A549 (cell line): ENCODE measurements around the gene MTCL1. TPM values are rescaled to one million over a fixed set of nuclear protein-coding genes. Genes with fewer than 3 reads are reported as not detected.
A peak's percentile ranks its signal among the peaks of the same experiment; 100 is the strongest.

Experiments
- ATAC-seq, 2 experiments: fragments of 200-7000 bp in 1 of 2; fragments of >200 bp in 1 of 2; cut with Nextera tagmentation in 1 of 2; cut with Tn5 transposase in 1 of 2; 3 replicates each; pipeline versions ENCODE4 v1.8.0 to v1.9.1; 2018 to 2020; ENCODE audit warnings: mild to moderate bottlenecking in 1 of 2, moderate library complexity in 1 of 2
- CTCF ChIA-PET: fragments of 300-600 bp; sonication (Branson Sonifier 250); formaldehyde crosslinking; extraction: SDS; loops from one replicate; lab custom pipeline; 2021; ENCODE audit warnings: antibody characterized with exemption, inconsistent platforms; lab: Yijun Ruan, JAX
- POLR2A ChIA-PET: fragments of 350-600 bp; formaldehyde crosslinking; extraction: SDS; loops from one replicate; lab custom pipeline; 2021; ENCODE audit warnings: antibody characterized with exemption, inconsistent platforms; lab: Yijun Ruan, JAX
- DNase-seq, 2 experiments: peaks; one replicate each; pipeline versions ENCODE4 v3.0.0 to v3.0.0-alpha.2; 2011 to 2016; ENCODE audit warnings: low read depth in 1 of 2, low spot score in 1 of 2
- FAIRE-seq: peaks from 2 replicates; lab custom pipeline; 2011; peaks lifted over from hg19 to GRCh38; lab: Jason Lieb, UNC
- H3K27ac ChIP-seq, 2 experiments: fragments of >200 bp; sonication (Bioruptor Twin); formaldehyde crosslinking; 3 replicates each; pipeline ENCODE4 v1.5.1; 2016 to 2017
- H3K4me1 ChIP-seq: fragments of >200 bp; sonication (Bioruptor Twin); formaldehyde crosslinking; 3 replicates; pipeline ENCODE4 v1.6.1; 2016
- H3K4me2 ChIP-seq: fragments of >200 bp; sonication (Bioruptor Twin); formaldehyde crosslinking; 3 replicates; pipeline ENCODE4 v1.6.1; 2016
- H3K4me3 ChIP-seq: fragments of >200 bp; sonication (Bioruptor Twin); formaldehyde crosslinking; 3 replicates; pipeline ENCODE4 v1.5.1; 2016
- H3K9me3 ChIP-seq: fragments of >200 bp; sonication (Bioruptor Twin); formaldehyde crosslinking; 3 replicates; pipeline ENCODE4 v1.6.1; 2016
- BHLHE40 ChIP-seq: IDR thresholded peaks from 2 replicates; pipeline ENCODE4 v1.6.1; 2012; ENCODE audit warnings: low read depth, low read length, inconsistent platforms
- CBX8 ChIP-seq: fragments of 200-600 bp; sonication (generic); IDR thresholded peaks from 2 replicates; pipeline ENCODE4 v1.6.1; 2016
- CHD2 ChIP-seq: fragments of 150-350 bp; IDR thresholded peaks from 2 replicates; pipeline ENCODE4 v1.6.1; 2014; ENCODE audit warnings: low read length; ENCODE audit not compliant: partially characterized antibody
- ESRRA ChIP-seq: fragments of 150-350 bp; IDR thresholded peaks from 2 replicates; pipeline ENCODE4 v1.6.1; 2014; ENCODE audit warnings: mild to moderate bottlenecking, low read length, borderline replicate concordance
- FOXS1 ChIP-seq: fragments of 250-450 bp; sonication (Bioruptor Pico); IDR thresholded peaks from 2 replicates; pipeline ENCODE4 v1.5.0; 2020; ENCODE audit warnings: mild to moderate bottlenecking, moderate library complexity
- GATA3 ChIP-seq: IDR thresholded peaks from 2 replicates; pipeline ENCODE4 v1.6.1; 2012; ENCODE audit warnings: borderline replicate concordance
- HOXA7 ChIP-seq: fragments of 250-450 bp; sonication (Bioruptor Pico); IDR thresholded peaks from 2 replicates; pipeline ENCODE4 v1.5.0; 2020; ENCODE audit warnings: mild to moderate bottlenecking, moderate library complexity
- JUN ChIP-seq, 2 experiments: fragments of >200 bp; sonication (Bioruptor Twin); formaldehyde crosslinking; IDR thresholded peaks; 2 replicates in 1 of 2; 3 replicates in 1 of 2; pipeline ENCODE4 v1.6.1; 2016 to 2017
- JUNB ChIP-seq: fragments of >200 bp; sonication (Bioruptor Twin); formaldehyde crosslinking; IDR thresholded peaks from 2 replicates; pipeline ENCODE4 v1.6.1; 2016
- MAFK ChIP-seq: fragments of 450-650 bp; IDR thresholded peaks from 2 replicates; pipeline ENCODE4 v1.6.1; 2014; ENCODE audit not compliant: partially characterized antibody
- MAZ ChIP-seq: fragments of 150-350 bp; IDR thresholded peaks from 2 replicates; pipeline ENCODE4 v1.6.1; 2014; ENCODE audit warnings: antibody characterized with exemption, low read depth, low read length, borderline replicate concordance
- MYC ChIP-seq: IDR thresholded peaks from 2 replicates; pipeline ENCODE4 v1.6.1; 2012; ENCODE audit warnings: mild to moderate bottlenecking, inconsistent platforms, low read length, improper control_type of control experiment, borderline replicate concordance
- NFE2L2 ChIP-seq: fragments of 150-350 bp; conservative IDR thresholded peaks from 2 replicates; pipeline ENCODE4 v1.6.1; 2014; ENCODE audit warnings: low read length
- NR3C1 ChIP-seq: fragments of >200 bp; sonication (Bioruptor Twin); formaldehyde crosslinking; IDR thresholded peaks from 3 replicates; pipeline ENCODE4 v1.6.1; 2017
- PHF8 ChIP-seq: fragments of 200-600 bp; sonication (generic); IDR thresholded peaks from 2 replicates; pipeline ENCODE4 v1.6.1; 2016; ENCODE audit warnings: low read depth, mild to moderate bottlenecking, antibody characterized with exemption, moderate library complexity, borderline replicate concordance
- POLR2A ChIP-seq: IDR thresholded peaks from 2 replicates; pipeline ENCODE4 v1.6.1; 2012; ENCODE audit warnings: mild to moderate bottlenecking, low read length
- POLR2AphosphoS2 ChIP-seq: conservative IDR thresholded peaks from 2 replicates; pipeline ENCODE4 v1.6.1; 2012; ENCODE audit warnings: low read length, improper control_type of control experiment, inconsistent platforms
- RARB ChIP-seq: fragments of 250-450 bp; sonication (Bioruptor Pico); IDR thresholded peaks from 2 replicates; pipeline ENCODE4 v1.8.0; 2021; ENCODE audit warnings: mild to moderate bottlenecking, moderate library complexity
- RCOR1 ChIP-seq: fragments of 150-350 bp; IDR thresholded peaks from 2 replicates; pipeline ENCODE4 v1.6.1; 2014; ENCODE audit warnings: antibody characterized with exemption, low read length, low read depth
- RNF2 ChIP-seq: fragments of 200-600 bp; sonication (generic); IDR thresholded peaks from 2 replicates; pipeline ENCODE4 v1.6.1; 2016; ENCODE audit warnings: low read depth, mild to moderate bottlenecking, antibody characterized with exemption, moderate library complexity, borderline replicate concordance
- SMC3 ChIP-seq: fragments of >200 bp; sonication (Bioruptor Twin); formaldehyde crosslinking; IDR thresholded peaks from 3 replicates; pipeline ENCODE4 v1.6.1; 2018; ENCODE audit warnings: inconsistent platforms
- SREBF2 ChIP-seq: fragments of 450-650 bp; IDR thresholded peaks from 2 replicates; pipeline ENCODE4 v1.6.1; 2014; ENCODE audit warnings: mild to moderate bottlenecking, moderate library complexity
- TFCP2L1 ChIP-seq: fragments of 250-450 bp; sonication (Bioruptor Pico); IDR thresholded peaks from 2 replicates; pipeline ENCODE4 v1.5.0; 2021; ENCODE audit warnings: mild to moderate bottlenecking
- TP53 ChIP-seq: fragments of 250-450 bp; sonication (Bioruptor Pico); IDR thresholded peaks from 2 replicates; pipeline ENCODE4 v1.5.0; 2021; ENCODE audit warnings: mild to moderate bottlenecking, moderate library complexity
- ZFP36 ChIP-seq: fragments of 450-650 bp; IDR thresholded peaks from 2 replicates; pipeline ENCODE4 v1.6.1; 2014; ENCODE audit warnings: borderline replicate concordance; ENCODE audit not compliant: partially characterized antibody
- ZNF302 ChIP-seq: fragments of 250-450 bp; sonication (Bioruptor Pico); IDR thresholded peaks from 2 replicates; pipeline ENCODE4 v1.9.0; 2021; ENCODE audit warnings: inconsistent platforms, mild to moderate bottlenecking, moderate library complexity
- ZSCAN20 ChIP-seq: fragments of 250-450 bp; sonication (Bioruptor Pico); IDR thresholded peaks from 2 replicates; pipeline ENCODE4 v1.8.0; 2022; ENCODE audit warnings: mild to moderate bottlenecking, moderate library complexity
- WGBS: methylation state at CpG from one replicate; pipeline ENCODE4 v1.1.6; 2017; ENCODE audit errors: missing lambda C conversion rate; 5-methylcytosine and 5-hydroxymethylcytosine counted together
- polyA plus RNA-seq, 4 experiments: library from polyadenylated mRNA; depleted of rRNA in 3 of 4; stranded (reverse); fragments of >200 nt; fragmentation: RNase III in 1 of 4; extraction: RNeasy Plus Mini Kit Qiagen cat#74134 plus additional on column Dnase treatment in 1 of 4; gene quantifications; 2 replicates in 3 of 4; 3 replicates in 1 of 4; pipeline ENCODE4 v1.2.3, GENCODE V29; 2011 to 2017
- TF ChIP-seq, protein P1 (sequence below): IDR thresholded peaks from 2 replicates; pipeline ENCODE4 v1.6.1; 2012; ENCODE audit warnings: low read depth, borderline replicate concordance
- TF ChIP-seq, protein P2 (sequence below): fragments of 250-450 bp; sonication (Bioruptor Pico); IDR thresholded peaks from 2 replicates; pipeline ENCODE4 v1.5.0; 2020; ENCODE audit warnings: low read depth, mild to moderate bottlenecking, moderate library complexity

MTCL1 gene
- polyA plus RNA-seq, 2 of the 4 experiments (the other 2 are of a cell fraction), result 44.4 to 49.6 TPM

DNA sequence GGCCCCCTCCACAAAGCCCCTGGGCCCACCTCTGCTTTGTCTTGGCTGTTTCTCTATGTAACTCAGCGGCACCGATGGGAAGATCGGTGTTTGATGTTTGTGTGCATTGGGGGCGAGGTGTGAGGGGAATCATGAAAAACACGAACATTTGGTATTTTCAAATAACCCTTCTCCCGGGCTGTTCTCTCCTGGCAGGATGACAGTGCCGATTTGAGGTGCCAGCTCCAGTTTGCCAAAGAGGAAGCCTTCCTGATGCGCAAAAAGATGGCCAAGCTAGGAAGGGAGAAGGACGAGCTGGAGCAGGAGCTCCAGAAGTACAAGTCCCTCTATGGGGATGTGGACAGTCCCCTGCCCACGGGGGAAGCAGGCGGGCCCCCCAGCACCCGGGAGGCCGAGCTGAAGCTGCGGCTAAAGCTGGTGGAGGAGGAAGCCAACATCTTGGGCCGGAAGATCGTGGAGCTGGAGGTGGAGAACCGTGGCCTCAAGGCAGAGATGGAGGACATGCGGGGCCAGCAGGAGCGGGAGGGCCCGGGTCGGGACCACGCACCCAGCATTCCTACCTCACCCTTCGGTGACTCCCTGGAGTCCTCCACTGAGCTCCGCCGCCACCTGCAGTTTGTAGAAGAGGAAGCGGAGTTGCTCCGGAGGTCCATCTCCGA, 78.1 kb downstream of the MTCL1 start:
- peak overlapping the region in 1 of 2 experiments; percentile 50; a peak in 1 of 6 replicates for H3K27ac ChIP-seq
- WGBS, result 91% methylated on average over 26 of the region's 28 CpGs
- TF ChIP-seq CHD2 (no peak), RCOR1 (no peak), JUNB (no peak), CBX8 (no peak), NFE2L2 (no peak)
- DNase-seq (no peak), ATAC-seq (no peak), FAIRE-seq (no peak)
- CTCF ChIA-PET, result interaction anchor here (1.0 to 2.0 kb wide), 7 partner anchors 10 to 204 kb away, joined by 3 to 8 read pairs (median 4); no protein-coding TSS in a partner anchor
- H3K9me3 ChIP-seq, result no peaks in the 10 kb centered on the region
- no peak overlapping the region for H3K4me2 ChIP-seq
- H3K4me3 ChIP-seq, result no peak overlapping the region
- POLR2A ChIA-PET, result no interaction called here
- H3K4me1 ChIP-seq, result peaks cover under 1% of the 10 kb centered on the region; the same call in 1 of the 3 replicates

DNA sequence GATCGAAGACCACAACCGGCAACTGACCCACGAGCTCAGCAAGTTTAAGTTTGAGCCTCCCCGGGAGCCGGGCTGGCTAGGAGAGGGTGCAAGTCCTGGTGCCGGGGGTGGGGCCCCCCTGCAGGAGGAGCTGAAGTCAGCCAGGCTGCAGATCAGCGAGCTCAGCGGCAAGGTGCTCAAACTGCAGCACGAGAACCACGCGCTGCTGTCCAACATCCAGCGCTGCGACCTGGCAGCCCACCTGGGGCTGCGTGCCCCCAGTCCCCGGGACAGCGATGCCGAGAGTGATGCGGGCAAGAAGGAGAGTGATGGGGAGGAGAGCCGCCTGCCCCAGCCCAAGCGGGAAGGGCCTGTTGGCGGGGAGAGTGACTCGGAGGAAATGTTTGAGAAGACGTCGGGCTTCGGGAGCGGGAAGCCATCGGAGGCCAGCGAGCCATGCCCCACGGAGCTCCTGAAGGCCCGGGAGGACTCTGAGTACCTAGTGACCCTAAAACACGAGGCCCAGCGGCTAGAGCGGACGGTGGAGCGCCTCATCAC, 78.7 kb downstream of the MTCL1 start:
- TF ChIP-seq, protein P1, sequence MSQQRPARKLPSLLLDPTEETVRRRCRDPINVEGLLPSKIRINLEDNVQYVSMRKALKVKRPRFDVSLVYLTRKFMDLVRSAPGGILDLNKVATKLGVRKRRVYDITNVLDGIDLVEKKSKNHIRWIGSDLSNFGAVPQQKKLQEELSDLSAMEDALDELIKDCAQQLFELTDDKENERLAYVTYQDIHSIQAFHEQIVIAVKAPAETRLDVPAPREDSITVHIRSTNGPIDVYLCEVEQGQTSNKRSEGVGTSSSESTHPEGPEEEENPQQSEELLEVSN, result no peak
- no peak for TF ChIP-seq ESRRA
- TF ChIP-seq SMC3, result no peak
- TF ChIP-seq NR3C1, result no peak
- TF ChIP-seq MAFK, result no peak
- no peak for TF ChIP-seq ZSCAN20 (CRISPR knock-in tag)
- no peak for TF ChIP-seq JUNB
- TF ChIP-seq POLR2AphosphoS2, result no peak
- TF ChIP-seq POLR2A, result no peak
- TF ChIP-seq JUN (IDR thresholded peaks at IDR 0.05), result no peak
- TF ChIP-seq FOXS1 (CRISPR knock-in tag), result no peak
- no peak for TF ChIP-seq TFCP2L1 (CRISPR knock-in tag)
- TF ChIP-seq RARB (CRISPR knock-in tag), result no peak
- no peak for TF ChIP-seq BHLHE40
- TF ChIP-seq SREBF2, result no peak
- no peak for TF ChIP-seq GATA3
- no peak for TF ChIP-seq MAZ
- TF ChIP-seq, protein P2, sequence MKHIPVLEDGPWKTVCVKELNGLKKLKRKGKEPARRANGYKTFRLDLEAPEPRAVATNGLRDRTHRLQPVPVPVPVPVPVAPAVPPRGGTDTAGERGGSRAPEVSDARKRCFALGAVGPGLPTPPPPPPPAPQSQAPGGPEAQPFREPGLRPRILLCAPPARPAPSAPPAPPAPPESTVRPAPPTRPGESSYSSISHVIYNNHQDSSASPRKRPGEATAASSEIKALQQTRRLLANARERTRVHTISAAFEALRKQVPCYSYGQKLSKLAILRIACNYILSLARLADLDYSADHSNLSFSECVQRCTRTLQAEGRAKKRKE (CRISPR knock-in tag), result no peak
- TF ChIP-seq HOXA7 (CRISPR knock-in tag), result no peak
- H3K27ac ChIP-seq, result peak overlapping the region in 1 of 2 experiments; percentile 10; a peak in 1 of 6 replicates
- DNase-seq (no peak), FAIRE-seq (no peak), ATAC-seq (no peak)
- ChIA-PET POLR2A (no interaction called here), CTCF (interaction anchor here (1.0 to 2.0 kb wide), 6 partner anchors 9 to 204 kb away, joined by 3 to 8 read pairs (median 4); no protein-coding TSS in a partner anchor)
- H3K4me1 ChIP-seq, result no peaks in the 10 kb centered on the region; the same call in 2 of the 3 replicates
- H3K4me3 ChIP-seq, result no peak overlapping the region
- WGBS, result 92% methylated on average over 29 of the region's 35 CpGs
- H3K4me2 ChIP-seq, result no peak overlapping the region
- no peaks in the 10 kb centered on the region for H3K9me3 ChIP-seq

DNA sequence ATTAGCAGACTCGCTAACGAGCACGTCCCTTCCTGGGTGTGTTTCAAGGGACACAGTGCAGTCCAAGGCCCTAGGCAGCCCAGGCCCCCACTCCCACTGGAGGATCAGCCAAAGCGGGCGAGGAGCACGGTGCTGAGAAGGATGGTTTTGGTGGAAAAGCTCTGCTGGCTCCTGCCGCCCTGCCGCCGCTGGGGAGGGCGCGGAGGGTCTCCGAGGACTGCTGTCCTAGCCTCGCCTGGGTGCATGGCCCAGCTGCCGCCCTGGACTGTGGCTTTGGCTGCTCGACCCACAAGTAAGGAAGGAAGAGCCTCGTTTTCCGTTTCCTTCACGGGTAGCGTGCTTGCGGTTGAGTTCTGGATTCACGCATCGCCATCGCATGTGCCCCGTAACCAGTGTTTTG, 79.9 kb downstream of the MTCL1 start:
- Histone ChIP-seq H3K27ac (no peak overlapping the region), H3K4me3 (no peak overlapping the region), H3K9me3 (no peaks in the 10 kb centered on the region), H3K4me1 (no peaks in the 10 kb centered on the region; the same call in 2 of the 3 replicates), H3K4me2 (no peak overlapping the region)
- ChIA-PET CTCF (interaction anchor here (2.0 to 2.9 kb wide), 3 partner anchors 8 to 202 kb away, joined by 5 to 8 read pairs (median 8); no protein-coding TSS in a partner anchor), POLR2A (no interaction called here)
- WGBS, result 96% methylated on average over 24 of the region's 24 CpGs
- ATAC-seq (no peak), FAIRE-seq (no peak), DNase-seq (no peak)
- no peak for TF ChIP-seq MYC
- no peak for TF ChIP-seq CHD2
- no peak for TF ChIP-seq SMC3
- TF ChIP-seq RNF2, result no peak
- TF ChIP-seq ZNF302, result no peak
- TF ChIP-seq TFCP2L1 (CRISPR knock-in tag), result no peak
- no peak for TF ChIP-seq ZFP36
- TF ChIP-seq NFE2L2, result no peak
- TF ChIP-seq PHF8, result no peak
- no peak for TF ChIP-seq TP53 (CRISPR knock-in tag)
- TF ChIP-seq BHLHE40, result no peak
